ENCODE results near the gene MATN4. TPM values are rescaled to one million over a fixed set of nuclear protein-coding genes. Genes with fewer than 3 reads are reported as not detected.

Gene MATN4
- total and polyA plus RNA-seq, 2 experiments from 2014 or later = 3.3 to 5.1 TPM

GRCh38 chr20:45339799-45340198 is 31.7 kb upstream of the MATN4 start:
- no peak overlapping the region for H2AFZ ChIP-seq

GRCh38 chr20:45339084-45339483 is 31.0 kb upstream of the MATN4 start:
- Mint-ChIP-seq H3K27me3 (ENCODE audit: insufficient read depth, low read depth, poor library complexity) (peaks cover 7% of the 10 kb centered on the region), H3K9me3 (no peaks in the 10 kb centered on the region), H3K27ac (peak overlapping the region; percentile 75), H3K36me3 (ENCODE audit: low read depth) (peaks cover 32% of the 10 kb centered on the region), H3K4me3 (no peak overlapping the region; the same call in 2 of the 3 replicates), H3K4me1 (peaks cover 75% of the 10 kb centered on the region)
- Histone ChIP-seq H3K36me3 (ENCODE audit: insufficient read depth) (no peaks in the 10 kb centered on the region), H3K4me2 (no peak overlapping the region), H3K4me3 (no peak overlapping the region), H4K20me1 (replicated peaks; ENCODE audit: insufficient read depth) (0 out of 2 replicates have a peak, but pooled peaks cover 2% of the 10 kb centered on the region), H3K27me3 (ENCODE audit: insufficient read depth) (no peaks in the 10 kb centered on the region), H3K79me2 (replicated peaks; ENCODE audit: insufficient read depth) (peaks cover 80% of the 10 kb centered on the region), H3K9me2 (ENCODE audit: insufficient read depth) (no peaks in the 10 kb centered on the region), H3K4me1 (ENCODE audit: insufficient read depth) (peaks cover 63% of the 10 kb centered on the region), H2AFZ (no peak overlapping the region), H3F3A (replicated peaks; ENCODE audit: low read depth) (0 out of 2 replicates have a peak, but pooled peaks cover 5% of the 10 kb centered on the region), H3K27ac (ENCODE audit: low read depth) (no peak overlapping the region)
- DNase-seq (ENCODE audit: low spot score) = no peak
- ATAC-seq = no peak
- TF ChIP-seq EZH2 (IDR thresholded peaks at IDR 0.05; ENCODE audit: low read depth, unreplicated experiment) = no peak
- TF ChIP-seq ETS1 (IDR thresholded peaks at IDR 0.05) = no peak
- TF ChIP-seq ZNF114 (CRISPR knock-in tag; IDR thresholded peaks at IDR 0.05) = no peak
- TF ChIP-seq CREB1 (CRISPR knock-in tag; IDR thresholded peaks at IDR 0.05; ENCODE audit: low read depth) = no peak
- no peak for TF ChIP-seq STAT1 (IDR thresholded peaks at IDR 0.05; ENCODE audit: unreplicated experiment)
- TF ChIP-seq ZNF331 (CRISPR knock-in tag; IDR thresholded peaks at IDR 0.05; ENCODE audit: low read depth) = no peak
- TF ChIP-seq CTCF (conservative IDR thresholded peaks at IDR 0.05; ENCODE audit: low read depth in 2 of 2) = no peak
- no peak for TF ChIP-seq EZH2phosphoT487 (IDR thresholded peaks at IDR 0.05; ENCODE audit: unreplicated experiment)
- no peak for TF ChIP-seq NANOG (IDR thresholded peaks at IDR 0.05; ENCODE audit: borderline replicate concordance)
- no peak for TF ChIP-seq POLR2AphosphoS5 (IDR thresholded peaks at IDR 0.05; ENCODE audit: low read depth)
- TF ChIP-seq REST (IDR thresholded peaks at IDR 0.05; ENCODE audit: unreplicated experiment) = no peak
- TF ChIP-seq JUNB (IDR thresholded peaks at IDR 0.05; ENCODE audit: unreplicated experiment) = no peak

More at GRCh38 chr20:45339799-45340198, 31.7 kb upstream of the MATN4 start:
- H3K4me3 Mint-ChIP-seq = no peak overlapping the region; the same call in 2 of the 3 replicates
- no peak overlapping the region for H3K4me3 ChIP-seq
- peaks cover 87% of the 10 kb centered on the region for H3K79me2 ChIP-seq (replicated peaks; ENCODE audit: insufficient read depth)
- peaks cover 83% of the 10 kb centered on the region for H3K4me1 Mint-ChIP-seq
- peaks cover 66% of the 10 kb centered on the region for H3K4me1 ChIP-seq (ENCODE audit: insufficient read depth)
- H3F3A ChIP-seq (replicated peaks; ENCODE audit: low read depth) = 0 out of 2 replicates have a peak, but pooled peaks cover 8% of the 10 kb centered on the region
- no peaks in the 10 kb centered on the region for H3K36me3 ChIP-seq (ENCODE audit: insufficient read depth)
- no peaks in the 10 kb centered on the region for H3K9me2 ChIP-seq (ENCODE audit: insufficient read depth)
- peak overlapping the region; percentile 69; the same call in 1 of the 2 replicates for H3K4me2 ChIP-seq
- no peaks in the 10 kb centered on the region for H3K9me3 Mint-ChIP-seq
- no peak for TF ChIP-seq ZNF331 (CRISPR knock-in tag; IDR thresholded peaks at IDR 0.05; ENCODE audit: low read depth)
- no peak for TF ChIP-seq STAT1 (IDR thresholded peaks at IDR 0.05; ENCODE audit: unreplicated experiment)
- TF ChIP-seq EZH2phosphoT487 (IDR thresholded peaks at IDR 0.05; ENCODE audit: unreplicated experiment) = no peak
- H3K27me3 Mint-ChIP-seq (ENCODE audit: insufficient read depth, low read depth, poor library complexity) = peaks cover 7% of the 10 kb centered on the region
- ATAC-seq = no peak
- no peak for DNase-seq (ENCODE audit: low spot score)
- 0 out of 2 replicates have a peak overlapping the region, but pooled peaks have one; percentile 96 for H3K27ac ChIP-seq (ENCODE audit: low read depth)
- no peaks in the 10 kb centered on the region for H3K27me3 ChIP-seq (ENCODE audit: insufficient read depth)
- H4K20me1 ChIP-seq (replicated peaks; ENCODE audit: insufficient read depth) = 0 out of 2 replicates have a peak, but pooled peaks cover 2% of the 10 kb centered on the region
- peaks cover 29% of the 10 kb centered on the region for H3K36me3 Mint-ChIP-seq (ENCODE audit: low read depth)
- peak overlapping the region; percentile 78 for H3K27ac Mint-ChIP-seq

All from GM23338 (cell line).